ENCODE results near the gene ALPG. TPM values are rescaled to one million over a fixed set of nuclear protein-coding genes. Genes with fewer than 3 reads are reported as not detected.
A peak's percentile ranks its signal among the peaks of the same experiment; 100 is the strongest.
"Not testable (repeated sequence)": the region's sequence is repeated elsewhere in the genome, so short reads cannot be mapped to it uniquely, and the experiment has no call there.

The ALPG gene
- total and polyA plus RNA-seq, 2 of the 13 experiments (the other 11 are each of a cell fraction or from before 2014, with no cell fraction given) = not detected

GRCh38 chr2:232440220-232441018 lies 33.8 kb downstream of the ALPG start:
- WGBS (ENCODE audit: low lambda C conversion rate) = 13% methylated on average over 7 of the region's 16 CpGs
- Histone ChIP-seq H3K4me2 (ENCODE audit: low read depth, low read length) (peak overlapping the region; percentile 32; the same call in 1 of the 2 replicates), H3K4me1 (ENCODE audit: insufficient read depth, low read length) (peaks cover 15% of the 10 kb centered on the region), H3K27me3 (ENCODE audit: control insufficient read depth in 1 of 2, insufficient read depth in 2 of 2, low read length in 2 of 2) (peaks cover 16 to 31% of the 10 kb centered on the region in 2 experiments; a peak in 4 of 5 replicates)
- H4K20me1 ChIP-seq (ENCODE audit: insufficient read depth, low read length); POLR2A ChIA-PET; H3K9ac ChIP-seq (ENCODE audit: insufficient read depth, low read depth, low read length); H2AFZ ChIP-seq (ENCODE audit: low read length); BruUV-seq (replicated peaks); H3K27ac ChIP-seq (ENCODE audit: extremely low read length, insufficient read depth, low read length); H3K79me2 ChIP-seq (ENCODE audit: insufficient read depth, low read length); H3K9me3 ChIP-seq (ENCODE audit: low read length); H3K36me3 ChIP-seq (replicated peaks in 1 of 2; ENCODE audit: control insufficient read depth in 1 of 2, insufficient read depth in 2 of 2, low read length in 2 of 2); H3K4me3 ChIP-seq (replicated peaks in 1 of 3; ENCODE audit: insufficient read depth in 1 of 3, low read depth in 2 of 3, low read length in 3 of 3): not testable (repeated sequence)
- FAIRE-seq (peak; percentile 83), DNase-seq (ENCODE audit: low spot score) (peak; percentile 64), ATAC-seq (peak; percentile 71)
- CTCF ChIA-PET (ENCODE audit: low intra/inter-chr PET ratio, low total read pairs) = interaction anchor here (0.5 to 2.4 kb wide), 6 partner anchors 23 to 588 kb away, joined by 3 to 11 read pairs (median 4); no protein-coding TSS in a partner anchor
- in situ Hi-C loops (cut with HindIII; ENCODE audit: extremely low pct_ligation_motif_present, low pct_unique_long_range_greater_than_20kb) = loop anchor here (5.0 kb wide), 1 partner anchor 533 kb away; no protein-coding TSS in a partner anchor
- intact Hi-C loops (cut with micrococcal nuclease; ENCODE audit: unreplicated experiment) = loop anchor here (1.0 to 2.0 kb wide), 2 partner anchors 534 to 588 kb away; no protein-coding TSS in a partner anchor
- peak; percentile 47; the same call in 1 of the 2 replicates for TF ChIP-seq HNF1B (CRISPR knock-in tag; IDR thresholded peaks at IDR 0.05)
- 0 out of 2 replicates have a peak, but pooled peaks have one; percentile 8 for TF ChIP-seq SPEN (CRISPR knock-in tag; IDR thresholded peaks at IDR 0.05; ENCODE audit: low read depth)
- peak; percentile 34; the same call in 1 of the 2 replicates for TF ChIP-seq ZNF225 (CRISPR knock-in tag; IDR thresholded peaks at IDR 0.05)
- TF ChIP-seq ZBED4 (CRISPR knock-in tag; IDR thresholded peaks at IDR 0.05; ENCODE audit: borderline replicate concordance) = peak; percentile 47; the same call in 1 of the 2 replicates
- 0 out of 2 replicates have a peak, but pooled peaks have one; percentile 26 for TF ChIP-seq ZNF350 (CRISPR knock-in tag; IDR thresholded peaks at IDR 0.05; ENCODE audit: borderline replicate concordance, low read depth)
- peak; percentile 41 for TF ChIP-seq YY1 (IDR thresholded peaks at IDR 0.05; ENCODE audit: insufficient read depth, insufficient replicate concordance, low read depth, low read length)
- TF ChIP-seq SMAD1 (CRISPR knock-in tag; IDR thresholded peaks at IDR 0.05; ENCODE audit: borderline replicate concordance, low read depth) = peak; percentile 17; the same call in 1 of the 2 replicates
- peak; percentile 67 for TF ChIP-seq TEAD3 (CRISPR knock-in tag; optimal IDR thresholded peaks at IDR 0.05; ENCODE audit: borderline replicate concordance)
- 0 out of 2 replicates have a peak, but pooled peaks have one; percentile 50 for TF ChIP-seq YEATS2 (CRISPR knock-in tag; IDR thresholded peaks at IDR 0.05; ENCODE audit: borderline replicate concordance)
- peak; percentile 37; the same call in 1 of the 2 replicates for TF ChIP-seq SMC3 (IDR thresholded peaks at IDR 0.05; ENCODE audit: low read length)
- 0 out of 2 replicates have a peak, but pooled peaks have one; percentile 28 for TF ChIP-seq ZFX (CRISPR knock-in tag; IDR thresholded peaks at IDR 0.05; ENCODE audit: low read depth)
- TF ChIP-seq ZFP41 (CRISPR knock-in tag; IDR thresholded peaks at IDR 0.05; ENCODE audit: borderline replicate concordance) = 0 out of 2 replicates have a peak, but pooled peaks have one; percentile 54
- 0 out of 2 replicates have a peak, but pooled peaks have one; percentile 19 for TF ChIP-seq GATAD2A (CRISPR knock-in tag; IDR thresholded peaks at IDR 0.05)
- TF ChIP-seq MXD3 (CRISPR knock-in tag; IDR thresholded peaks at IDR 0.05) = 0 out of 2 replicates have a peak, but pooled peaks have one; percentile 20
- peak; percentile 90 for TF ChIP-seq STAG1 (CRISPR knock-in tag; IDR thresholded peaks at IDR 0.05)
- TF ChIP-seq ETV5 (CRISPR knock-in tag; IDR thresholded peaks at IDR 0.05; ENCODE audit: borderline replicate concordance) = 0 out of 2 replicates have a peak, but pooled peaks have one; percentile 33
- TF ChIP-seq GATAD1 (CRISPR knock-in tag; IDR thresholded peaks at IDR 0.05) = peak; percentile 24; the same call in 1 of the 2 replicates

All from HepG2 (cell line).